NCI-H446 (cell line): Measurements from ENCODE around the gene MATCAP1.

Experiments
- DNase-seq, 2 experiments: peaks; one replicate each; lab custom pipeline; 2025; lab: John Stamatoyannopoulos, UW

Gene MATCAP1

DNA sequence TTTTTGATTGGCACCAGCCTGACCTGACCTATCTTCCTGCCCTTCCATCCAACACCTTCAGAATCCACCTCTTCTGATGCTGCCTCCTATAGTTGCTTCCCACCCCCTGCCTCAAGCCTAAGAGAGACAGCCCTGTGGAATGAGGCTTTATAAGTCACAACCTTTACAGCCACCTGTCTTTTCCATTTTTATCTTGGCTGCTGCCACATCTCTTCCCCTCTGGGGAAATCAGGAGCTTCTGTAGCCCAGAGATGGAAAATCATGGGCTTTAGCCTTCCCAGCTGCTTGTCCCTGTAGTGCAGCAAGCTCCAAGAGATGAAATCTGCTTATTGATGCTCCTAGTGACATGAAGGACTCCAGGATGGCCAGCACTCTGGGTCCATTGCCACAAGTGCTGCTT, 55.3 kb downstream of the MATCAP1 start:
- no peak for DNase-seq
